ENCODE measurements around the gene RPS2.

DNA sequence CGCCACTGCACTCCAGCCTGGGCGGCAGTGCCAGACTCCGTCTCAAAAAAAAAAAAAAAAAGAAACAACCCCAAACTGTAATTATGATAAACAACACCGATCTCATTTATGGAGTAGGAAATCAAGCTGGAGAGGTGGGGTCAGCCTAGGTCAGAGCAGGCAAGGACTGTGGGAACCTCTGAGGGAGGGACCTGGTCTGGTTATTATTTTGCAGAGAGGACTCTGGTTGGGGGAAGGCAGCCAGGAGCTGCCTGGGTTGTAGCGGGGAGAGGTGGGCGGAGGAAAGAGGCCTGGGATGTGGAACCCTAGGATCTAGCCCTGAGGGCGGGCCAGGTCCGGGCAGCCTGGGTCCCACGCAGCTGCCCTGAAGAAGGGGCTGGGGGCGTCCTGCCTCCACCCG, 35.5 kb downstream of the RPS2 start:
- TF ChIP-seq EP300 (IDR thresholded peaks at IDR 0.05; ENCODE audit: borderline replicate concordance) (no peak), ZBTB7A (IDR thresholded peaks at IDR 0.05; ENCODE audit: low read depth) (no peak; the same call in 1 of the 2 replicates), NFIC (IDR thresholded peaks at IDR 0.05) (no peak), YY1 (IDR thresholded peaks at IDR 0.05; ENCODE audit: low read depth) (no peak), FOXM1 (IDR thresholded peaks at IDR 0.05; ENCODE audit: borderline replicate concordance, low read depth) (no peak), CREB1 (IDR thresholded peaks at IDR 0.05; ENCODE audit: low read depth) (no peak), RAD21 (IDR thresholded peaks at IDR 0.05; ENCODE audit: low read depth) (no peak), TCF12 (IDR thresholded peaks at IDR 0.05; ENCODE audit: low read depth) (no peak)
- TF ChIP-seq, protein P1, sequence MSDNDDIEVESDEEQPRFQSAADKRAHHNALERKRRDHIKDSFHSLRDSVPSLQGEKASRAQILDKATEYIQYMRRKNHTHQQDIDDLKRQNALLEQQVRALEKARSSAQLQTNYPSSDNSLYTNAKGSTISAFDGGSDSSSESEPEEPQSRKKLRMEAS (IDR thresholded peaks at IDR 0.05), result no peak
- TF ChIP-seq, protein P2, sequence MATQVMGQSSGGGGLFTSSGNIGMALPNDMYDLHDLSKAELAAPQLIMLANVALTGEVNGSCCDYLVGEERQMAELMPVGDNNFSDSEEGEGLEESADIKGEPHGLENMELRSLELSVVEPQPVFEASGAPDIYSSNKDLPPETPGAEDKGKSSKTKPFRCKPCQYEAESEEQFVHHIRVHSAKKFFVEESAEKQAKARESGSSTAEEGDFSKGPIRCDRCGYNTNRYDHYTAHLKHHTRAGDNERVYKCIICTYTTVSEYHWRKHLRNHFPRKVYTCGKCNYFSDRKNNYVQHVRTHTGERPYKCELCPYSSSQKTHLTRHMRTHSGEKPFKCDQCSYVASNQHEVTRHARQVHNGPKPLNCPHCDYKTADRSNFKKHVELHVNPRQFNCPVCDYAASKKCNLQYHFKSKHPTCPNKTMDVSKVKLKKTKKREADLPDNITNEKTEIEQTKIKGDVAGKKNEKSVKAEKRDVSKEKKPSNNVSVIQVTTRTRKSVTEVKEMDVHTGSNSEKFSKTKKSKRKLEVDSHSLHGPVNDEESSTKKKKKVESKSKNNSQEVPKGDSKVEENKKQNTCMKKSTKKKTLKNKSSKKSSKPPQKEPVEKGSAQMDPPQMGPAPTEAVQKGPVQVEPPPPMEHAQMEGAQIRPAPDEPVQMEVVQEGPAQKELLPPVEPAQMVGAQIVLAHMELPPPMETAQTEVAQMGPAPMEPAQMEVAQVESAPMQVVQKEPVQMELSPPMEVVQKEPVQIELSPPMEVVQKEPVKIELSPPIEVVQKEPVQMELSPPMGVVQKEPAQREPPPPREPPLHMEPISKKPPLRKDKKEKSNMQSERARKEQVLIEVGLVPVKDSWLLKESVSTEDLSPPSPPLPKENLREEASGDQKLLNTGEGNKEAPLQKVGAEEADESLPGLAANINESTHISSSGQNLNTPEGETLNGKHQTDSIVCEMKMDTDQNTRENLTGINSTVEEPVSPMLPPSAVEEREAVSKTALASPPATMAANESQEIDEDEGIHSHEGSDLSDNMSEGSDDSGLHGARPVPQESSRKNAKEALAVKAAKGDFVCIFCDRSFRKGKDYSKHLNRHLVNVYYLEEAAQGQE (IDR thresholded peaks at IDR 0.05; ENCODE audit: low read depth), result no peak
- TF ChIP-seq, protein P3, sequence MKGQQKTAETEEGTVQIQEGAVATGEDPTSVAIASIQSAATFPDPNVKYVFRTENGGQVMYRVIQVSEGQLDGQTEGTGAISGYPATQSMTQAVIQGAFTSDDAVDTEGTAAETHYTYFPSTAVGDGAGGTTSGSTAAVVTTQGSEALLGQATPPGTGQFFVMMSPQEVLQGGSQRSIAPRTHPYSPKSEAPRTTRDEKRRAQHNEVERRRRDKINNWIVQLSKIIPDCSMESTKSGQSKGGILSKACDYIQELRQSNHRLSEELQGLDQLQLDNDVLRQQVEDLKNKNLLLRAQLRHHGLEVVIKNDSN (IDR thresholded peaks at IDR 0.05), result no peak
